ENCODE results near the gene OR10P1. TPM values are rescaled to one million over a fixed set of nuclear protein-coding genes. Genes with fewer than 3 reads are reported as not detected.

The OR10P1 gene
- total RNA-seq, 3 donors from 2014 or later (not counting 1 experiment from before 2014, with no cell fraction given): not detected

GRCh38 chr12:55652352-55652751 is 15.7 kb downstream of the OR10P1 start:
- DNase-seq: peak in 1 of 2 donors; percentile 36
- intact Hi-C loops (cut with micrococcal nuclease): no loop called here
- Mint-ChIP-seq H3K27ac (no peak overlapping the region), H3K36me3 (no peaks in the 10 kb centered on the region), H3K27me3 (ENCODE audit: low read depth in 2 of 2) (peaks cover 0 to 5% of the 10 kb centered on the region in 2 donors), H3K4me1 (peaks cover 4 to 5% of the 10 kb centered on the region in 2 donors), H3K4me3 (no peak overlapping the region), H3K9me3 (no peaks in the 10 kb centered on the region)
- Histone ChIP-seq H3K4me3 (ENCODE audit: low read length) (no peak overlapping the region), H3K27ac (ENCODE audit: low read length) (no peak overlapping the region), H3K4me1 (ENCODE audit: control insufficient read depth, insufficient read depth, low read length) (no peaks in the 10 kb centered on the region), H3K9me3 (ENCODE audit: control insufficient read depth, insufficient read depth, low read length) (no peaks in the 10 kb centered on the region), H3K36me3 (ENCODE audit: control insufficient read depth, insufficient read depth, low read length) (no peaks in the 10 kb centered on the region), H3K27me3 (ENCODE audit: control insufficient read depth, insufficient read depth, low read length) (no peaks in the 10 kb centered on the region)
- WGBS (ENCODE audit: insufficient coverage): no CpG with 5 or more reads among the region's 3 CpGs
- ATAC-seq: peak in 2 of 3 donors; percentile 60 to 62
- no peak for TF ChIP-seq CTCF (IDR thresholded peaks at IDR 0.05)

DNA sequence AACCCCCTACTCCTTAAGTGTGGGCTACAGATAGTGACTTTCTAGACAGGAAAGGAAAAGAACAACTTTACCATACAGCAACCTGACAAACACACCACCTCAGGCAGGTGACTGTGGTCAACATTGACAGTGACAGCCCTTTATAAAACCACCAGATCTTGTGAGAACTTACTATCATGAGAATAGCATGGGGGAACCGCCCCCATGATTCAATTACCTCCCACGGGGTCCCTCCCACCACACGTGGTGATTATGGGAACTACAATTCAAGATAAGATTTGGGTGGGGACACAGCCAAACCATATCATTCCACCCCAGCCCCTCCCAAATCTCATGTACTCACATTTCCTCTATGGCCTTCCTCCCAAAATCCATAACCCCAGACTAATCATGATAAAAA is 16.3 kb downstream of the OR10P1 start:
- TF ChIP-seq CTCF (IDR thresholded peaks at IDR 0.05): no peak
- no peaks in the 10 kb centered on the region for H3K27me3 ChIP-seq (ENCODE audit: control insufficient read depth, insufficient read depth, low read length)
- no peak overlapping the region for H3K27ac ChIP-seq (ENCODE audit: low read length)
- H3K36me3 ChIP-seq (ENCODE audit: control insufficient read depth, insufficient read depth, low read length): no peaks in the 10 kb centered on the region
- Mint-ChIP-seq H3K27ac (no peak overlapping the region), H3K4me1 (peaks cover 4 to 5% of the 10 kb centered on the region in 2 donors), H3K27me3 (ENCODE audit: low read depth in 2 of 2) (peaks cover 0 to 5% of the 10 kb centered on the region in 2 donors), H3K4me3 (no peak overlapping the region), H3K36me3 (no peaks in the 10 kb centered on the region), H3K9me3 (no peaks in the 10 kb centered on the region)
- intact Hi-C loops (cut with micrococcal nuclease): no loop called here
- H3K4me3 ChIP-seq (ENCODE audit: low read length): no peak overlapping the region
- peak in 2 of 3 donors; percentile 58 to 60 for ATAC-seq
- DNase-seq: peak in 1 of 2 donors; percentile 21
- H3K9me3 ChIP-seq (ENCODE audit: control insufficient read depth, insufficient read depth, low read length): no peaks in the 10 kb centered on the region
- WGBS (ENCODE audit: insufficient coverage): 48% methylated on average over 3 of the region's 3 CpGs
- no peaks in the 10 kb centered on the region for H3K4me1 ChIP-seq (ENCODE audit: control insufficient read depth, insufficient read depth, low read length)

DNA sequence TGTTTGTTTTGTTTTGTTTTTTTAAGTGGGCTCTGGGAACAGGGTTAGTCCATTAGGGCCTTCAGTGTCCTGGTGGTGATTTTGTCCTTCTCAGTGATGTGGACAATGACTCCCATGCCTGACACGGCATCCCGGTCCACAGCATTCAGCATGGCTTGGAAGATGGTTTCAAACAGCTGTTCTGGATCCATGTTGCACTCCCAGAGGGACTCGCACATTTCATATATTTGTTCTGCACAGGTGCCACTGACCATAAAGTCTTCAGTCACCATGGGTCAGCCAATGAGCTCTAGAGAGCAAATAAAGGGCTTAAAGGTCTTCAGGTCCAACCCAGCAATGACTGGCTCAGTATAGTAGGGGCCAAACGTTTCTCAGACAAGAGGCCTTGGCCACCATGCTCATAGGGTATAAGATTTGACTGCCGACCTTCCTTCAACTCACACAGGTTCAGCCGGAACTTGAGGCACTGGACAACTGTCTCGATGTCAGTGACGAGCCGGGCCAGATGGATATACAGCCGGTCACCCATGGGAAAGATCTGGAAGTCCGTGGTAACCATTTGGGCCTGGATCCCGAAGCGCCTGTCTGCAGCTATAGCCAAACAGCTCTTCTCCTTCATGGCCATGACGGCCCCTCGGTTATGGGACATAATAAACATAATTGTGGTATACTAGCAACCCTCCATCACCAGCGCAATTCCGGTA is 18.0 kb downstream of the OR10P1 start:
- no peaks in the 10 kb centered on the region for H3K9me3 Mint-ChIP-seq
- Histone ChIP-seq H3K4me3 (ENCODE audit: low read length) (no peak overlapping the region), H3K9me3 (ENCODE audit: control insufficient read depth, insufficient read depth, low read length) (no peaks in the 10 kb centered on the region), H3K27ac (ENCODE audit: low read length) (no peak overlapping the region), H3K27me3 (ENCODE audit: control insufficient read depth, insufficient read depth, low read length) (no peaks in the 10 kb centered on the region), H3K36me3 (ENCODE audit: control insufficient read depth, insufficient read depth, low read length) (no peaks in the 10 kb centered on the region), H3K4me1 (ENCODE audit: control insufficient read depth, insufficient read depth, low read length) (no peaks in the 10 kb centered on the region)
- ATAC-seq: no peak
- intact Hi-C loops (cut with micrococcal nuclease): no loop called here
- peaks cover 0 to 5% of the 10 kb centered on the region in 2 donors for H3K27me3 Mint-ChIP-seq (ENCODE audit: low read depth in 2 of 2)
- no peak overlapping the region for H3K4me3 Mint-ChIP-seq
- no peak for DNase-seq
- H3K36me3 Mint-ChIP-seq: no peaks in the 10 kb centered on the region
- 92% methylated on average over 17 of the region's 17 CpGs for WGBS (ENCODE audit: insufficient coverage)
- TF ChIP-seq CTCF (IDR thresholded peaks at IDR 0.05): no peak
- no peak overlapping the region for H3K27ac Mint-ChIP-seq
- peaks cover 4 to 5% of the 10 kb centered on the region in 2 donors for H3K4me1 Mint-ChIP-seq

DNA sequence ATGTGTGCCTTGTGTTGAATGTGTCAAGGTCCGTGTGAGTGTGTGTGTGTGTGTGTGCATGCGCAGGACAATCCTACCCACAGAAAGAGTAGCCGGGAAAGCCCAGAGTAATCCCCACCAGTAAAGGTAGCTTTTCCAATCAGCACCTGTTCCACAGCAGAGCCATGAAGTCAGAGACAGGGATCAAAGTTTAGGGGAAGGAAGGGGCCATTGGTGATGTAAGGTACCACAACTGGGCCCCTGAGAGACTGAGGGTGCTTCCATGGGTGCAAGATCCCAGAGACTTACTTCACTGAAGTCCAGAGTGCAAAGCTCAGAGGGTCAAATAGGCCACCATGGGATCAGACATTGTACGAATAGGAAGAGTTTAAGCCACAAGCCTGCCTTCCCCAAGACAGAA is 20.5 kb downstream of the OR10P1 start:
- no peaks in the 10 kb centered on the region for H3K9me3 Mint-ChIP-seq
- peaks cover 4 to 5% of the 10 kb centered on the region in 2 donors for H3K4me1 Mint-ChIP-seq
- H3K36me3 ChIP-seq (ENCODE audit: control insufficient read depth, insufficient read depth, low read length): no peaks in the 10 kb centered on the region
- ATAC-seq (no peak), DNase-seq (no peak)
- WGBS (ENCODE audit: insufficient coverage): 95% methylated on average over 1 of the region's 4 CpGs
- no peak overlapping the region for H3K4me3 Mint-ChIP-seq
- no peak overlapping the region for H3K27ac Mint-ChIP-seq
- H3K9me3 ChIP-seq (ENCODE audit: control insufficient read depth, insufficient read depth, low read length): no peaks in the 10 kb centered on the region
- no peaks in the 10 kb centered on the region for H3K36me3 Mint-ChIP-seq
- no peak overlapping the region for H3K4me3 ChIP-seq (ENCODE audit: low read length)
- peaks cover 0 to 17% of the 10 kb centered on the region in 2 donors for H3K27me3 Mint-ChIP-seq (ENCODE audit: low read depth in 2 of 2)
- intact Hi-C loops (cut with micrococcal nuclease): no loop called here
- H3K27me3 ChIP-seq (ENCODE audit: control insufficient read depth, insufficient read depth, low read length): no peaks in the 10 kb centered on the region
- no peak for TF ChIP-seq CTCF (IDR thresholded peaks at IDR 0.05)
- no peaks in the 10 kb centered on the region for H3K4me1 ChIP-seq (ENCODE audit: control insufficient read depth, insufficient read depth, low read length)
- H3K27ac ChIP-seq (ENCODE audit: low read length): no peak overlapping the region

Measured in natural killer cell (primary cell).